AML-193 (cell line): ENCODE results near the gene KLK15.

ENCODE experiments used
- DNase-seq, 2 experiments: peaks; one replicate each; lab custom pipeline; 2025; lab: John Stamatoyannopoulos, UW

Gene KLK15, protein sequence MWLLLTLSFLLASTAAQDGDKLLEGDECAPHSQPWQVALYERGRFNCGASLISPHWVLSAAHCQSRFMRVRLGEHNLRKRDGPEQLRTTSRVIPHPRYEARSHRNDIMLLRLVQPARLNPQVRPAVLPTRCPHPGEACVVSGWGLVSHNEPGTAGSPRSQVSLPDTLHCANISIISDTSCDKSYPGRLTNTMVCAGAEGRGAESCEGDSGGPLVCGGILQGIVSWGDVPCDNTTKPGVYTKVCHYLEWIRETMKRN

DNA sequence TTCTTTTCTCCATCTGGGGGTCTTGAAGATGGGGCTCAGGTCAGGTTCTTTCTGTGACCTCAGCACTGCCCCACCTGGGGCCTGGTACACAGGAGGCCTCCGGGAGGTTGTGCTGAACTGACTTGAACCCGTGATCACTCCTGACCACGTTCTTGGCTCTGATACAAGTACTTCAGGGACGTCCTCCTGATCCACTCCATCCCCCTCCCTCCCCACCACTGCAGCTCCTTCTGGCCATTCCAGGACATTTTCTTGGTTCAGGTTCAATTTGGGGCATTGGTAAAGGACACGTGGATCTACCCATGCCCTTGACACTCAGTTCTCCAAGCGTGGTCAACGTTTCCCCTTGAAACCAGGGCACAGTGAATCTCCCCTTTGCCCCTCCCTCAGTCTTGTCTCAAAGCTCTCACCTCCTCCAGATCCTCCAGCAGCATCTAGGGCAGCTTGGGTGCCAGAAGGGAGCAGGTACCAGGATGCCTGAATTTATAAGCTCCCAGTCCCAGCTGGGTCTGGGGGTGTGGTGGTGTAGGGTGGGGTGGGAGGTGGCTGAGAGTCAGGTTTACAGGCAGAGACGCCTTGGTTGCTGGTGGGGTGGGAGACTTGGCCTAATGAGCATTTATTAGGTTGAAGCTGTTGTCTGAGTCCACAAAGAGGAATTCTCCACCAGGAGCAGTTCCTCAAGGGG is at the start of gene KLK15:
TSS of gene KLK15 (minus strand) at position 458 of the 685 bp plus-strand sequence. CDS start 2,082 bp downstream, outside the sequence.
- DNase-seq: no peak

DNA sequence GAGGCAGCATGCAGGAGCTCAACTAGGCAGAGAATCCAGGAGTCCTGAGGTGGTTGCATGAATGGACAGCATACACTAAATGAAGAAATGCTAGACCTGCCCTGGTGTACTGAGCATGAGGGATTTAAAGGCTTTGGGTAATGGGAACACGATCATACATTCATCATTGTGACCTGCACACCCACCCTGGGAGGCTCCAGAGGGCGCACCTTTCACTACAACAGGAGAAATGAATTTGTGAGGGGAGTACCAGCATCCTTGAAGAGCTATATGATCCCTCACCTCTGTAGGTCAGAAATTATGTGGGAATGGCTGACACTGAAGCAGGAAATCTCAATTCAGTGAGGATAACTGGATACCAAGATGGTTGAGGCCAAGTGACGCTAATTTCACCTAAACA is 48.8 kb upstream of the KLK15 start:
- DNase-seq: no peak

DNA sequence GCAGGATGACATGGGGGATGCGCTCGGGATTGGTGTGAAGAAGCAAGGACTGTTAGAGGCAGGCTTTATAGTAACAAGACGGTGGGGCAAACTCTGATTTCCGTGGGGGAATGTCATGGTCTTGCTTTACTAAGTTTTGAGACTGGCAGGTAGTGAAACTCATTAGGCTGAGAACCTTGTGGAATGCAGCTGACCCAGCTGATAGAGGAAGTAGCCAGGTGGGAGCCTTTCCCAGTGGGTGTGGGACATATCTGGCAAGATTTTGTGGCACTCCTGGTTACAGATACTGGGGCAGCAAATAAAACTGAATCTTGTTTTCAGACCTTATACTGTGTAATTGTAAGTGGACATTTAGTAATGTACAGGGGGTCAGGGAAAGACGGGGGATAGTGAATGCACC is 46.9 kb upstream of the KLK15 start:
- DNase-seq: no peak

DNA sequence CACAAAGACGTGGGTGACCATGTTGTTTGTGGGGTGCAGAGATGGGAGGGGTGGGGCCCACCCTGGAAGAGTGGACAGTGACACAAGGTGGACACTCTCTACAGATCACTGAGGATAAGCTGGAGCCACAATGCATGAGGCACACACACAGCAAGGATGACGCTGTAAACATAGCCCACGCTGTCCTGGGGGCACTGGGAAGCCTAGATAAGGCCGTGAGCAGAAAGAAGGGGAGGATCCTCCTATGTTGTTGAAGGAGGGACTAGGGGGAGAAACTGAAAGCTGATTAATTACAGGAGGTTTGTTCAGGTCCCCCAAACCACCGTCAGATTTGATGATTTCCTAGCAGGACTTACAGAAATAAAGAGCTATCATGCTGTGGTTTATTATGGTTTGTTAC is 45.5 kb upstream of the KLK15 start:
- no peak for DNase-seq

DNA sequence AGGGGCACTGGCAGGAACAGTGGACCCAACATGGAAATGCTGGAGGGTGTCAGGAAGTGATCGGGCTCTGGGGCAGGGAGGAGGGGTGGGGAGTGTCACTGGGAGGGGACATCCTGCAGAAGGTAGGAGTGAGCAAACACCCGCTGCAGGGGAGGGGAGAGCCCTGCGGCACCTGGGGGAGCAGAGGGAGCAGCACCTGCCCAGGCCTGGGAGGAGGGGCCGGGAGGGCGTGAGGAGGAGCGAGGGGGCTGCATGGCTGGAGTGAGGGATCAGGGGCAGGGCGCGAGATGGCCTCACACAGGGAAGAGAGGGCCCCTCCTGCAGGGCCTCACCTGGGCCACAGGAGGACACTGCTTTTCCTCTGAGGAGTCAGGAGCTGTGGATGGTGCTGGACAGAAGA is 44.0 kb upstream of the KLK15 start:
- no peak for DNase-seq

DNA sequence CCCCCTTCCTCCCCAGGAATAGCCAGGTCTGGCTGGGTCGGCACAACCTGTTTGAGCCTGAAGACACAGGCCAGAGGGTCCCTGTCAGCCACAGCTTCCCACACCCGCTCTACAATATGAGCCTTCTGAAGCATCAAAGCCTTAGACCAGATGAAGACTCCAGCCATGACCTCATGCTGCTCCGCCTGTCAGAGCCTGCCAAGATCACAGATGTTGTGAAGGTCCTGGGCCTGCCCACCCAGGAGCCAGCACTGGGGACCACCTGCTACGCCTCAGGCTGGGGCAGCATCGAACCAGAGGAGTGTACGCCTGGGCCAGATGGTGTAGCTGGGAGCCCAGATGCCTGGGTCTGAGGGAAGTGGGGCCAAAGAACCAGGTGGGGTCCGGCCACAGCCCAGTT is 43.1 kb upstream of the KLK15 start:
- no peak for DNase-seq

DNA sequence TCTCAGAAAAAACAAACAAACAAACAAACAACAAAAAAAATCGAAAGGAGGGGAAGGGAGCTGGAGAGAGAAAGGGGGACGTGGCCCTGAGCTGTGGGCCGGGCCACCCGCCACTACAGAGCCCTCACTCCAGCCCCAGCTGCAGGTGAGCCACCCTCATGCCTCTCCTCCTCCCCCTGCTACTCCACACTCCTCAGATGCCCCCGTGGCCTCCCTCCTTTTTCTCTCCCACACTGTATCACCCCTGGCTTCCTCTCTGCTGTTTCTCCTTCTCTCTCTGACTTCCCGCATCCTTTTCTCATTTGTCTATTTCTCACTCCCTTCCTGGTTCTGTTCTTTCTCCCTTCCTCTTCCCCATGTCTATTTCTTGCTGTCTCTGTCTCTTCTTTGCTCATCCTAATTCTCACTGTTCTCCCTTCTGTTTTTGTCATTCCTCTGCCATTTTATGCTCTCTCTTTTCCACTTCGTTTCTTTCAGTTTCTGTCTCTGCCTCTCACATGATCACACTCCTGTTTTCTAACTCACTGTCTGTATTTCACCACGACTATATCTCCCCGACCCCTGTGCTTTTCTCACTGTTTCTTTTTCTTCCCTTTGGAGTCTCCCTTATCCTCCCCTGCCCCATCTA is 42.5 kb upstream of the KLK15 start:
- no peak for DNase-seq

DNA sequence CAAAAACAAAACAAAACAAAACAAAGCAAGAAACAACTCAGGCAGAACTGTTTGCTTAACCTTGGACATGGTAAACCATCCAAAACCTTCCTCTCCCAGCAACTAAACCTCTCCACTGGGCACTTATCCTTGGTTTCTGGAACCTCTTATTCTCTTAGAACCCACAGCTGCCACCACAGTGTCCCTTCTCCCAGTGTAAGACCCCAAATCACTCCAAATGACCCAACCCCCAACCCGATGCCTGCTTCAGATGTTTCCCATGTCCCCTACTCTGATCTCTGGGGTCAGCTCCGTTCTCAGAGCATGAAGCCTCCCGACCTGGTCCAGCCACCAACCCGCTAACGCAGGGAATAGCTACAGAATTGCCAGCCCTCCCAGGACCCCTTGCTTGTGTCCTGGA is 40.8 kb upstream of the KLK15 start:
- no peak for DNase-seq

DNA sequence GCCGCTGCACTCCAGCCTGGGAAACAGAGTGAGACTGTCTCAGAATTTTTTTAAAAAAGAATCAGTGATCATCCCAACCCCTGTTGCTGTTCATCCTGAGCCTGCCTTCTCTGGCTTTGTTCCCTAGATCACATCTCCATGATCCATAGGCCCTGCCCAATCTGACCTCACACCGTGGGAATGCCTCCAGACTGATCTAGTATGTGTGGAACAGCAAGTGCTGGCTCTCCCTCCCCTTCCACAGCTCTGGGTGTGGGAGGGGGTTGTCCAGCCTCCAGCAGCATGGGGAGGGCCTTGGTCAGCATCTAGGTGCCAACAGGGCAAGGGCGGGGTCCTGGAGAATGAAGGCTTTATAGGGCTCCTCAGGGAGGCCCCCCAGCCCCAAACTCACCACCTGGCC is 39.7 kb upstream of the KLK15 start, which contains the start of gene KLK2:
TSS of gene KLK2 (plus strand) at position 384 of the 400 bp plus-strand sequence. CDS start 35 bp downstream, outside the sequence.
- no peak for DNase-seq

DNA sequence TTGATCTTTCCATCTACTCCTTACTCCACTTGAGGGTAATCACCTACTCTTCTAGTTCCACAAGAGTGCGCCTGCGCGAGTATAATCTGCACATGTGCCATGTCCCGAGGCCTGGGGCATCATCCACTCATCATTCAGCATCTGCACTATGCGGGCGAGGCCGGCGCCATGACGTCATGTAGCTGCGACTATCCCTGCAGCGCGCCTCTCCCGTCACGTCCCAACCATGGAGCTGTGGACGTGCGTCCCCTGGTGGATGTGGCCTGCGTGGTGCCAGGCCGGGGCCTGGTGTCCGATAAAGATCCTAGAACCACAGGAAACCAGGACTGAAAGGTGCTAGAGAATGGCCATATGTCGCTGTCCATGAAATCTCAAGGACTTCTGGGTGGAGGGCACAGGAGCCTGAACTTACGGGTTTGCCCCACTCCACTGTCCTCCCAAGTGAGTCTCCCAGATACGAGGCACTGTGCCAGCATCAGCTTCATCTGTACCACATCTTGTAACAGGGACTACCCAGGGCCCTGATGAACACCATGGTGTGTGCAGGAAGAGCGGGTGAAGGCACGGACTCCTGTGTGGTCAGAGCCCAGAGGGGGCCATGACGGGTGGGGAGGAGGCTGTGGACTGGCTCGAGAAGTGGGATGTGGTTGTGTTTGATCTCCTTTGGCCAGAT is 37.2 kb upstream of the KLK15 start:
- no peak for DNase-seq

DNA sequence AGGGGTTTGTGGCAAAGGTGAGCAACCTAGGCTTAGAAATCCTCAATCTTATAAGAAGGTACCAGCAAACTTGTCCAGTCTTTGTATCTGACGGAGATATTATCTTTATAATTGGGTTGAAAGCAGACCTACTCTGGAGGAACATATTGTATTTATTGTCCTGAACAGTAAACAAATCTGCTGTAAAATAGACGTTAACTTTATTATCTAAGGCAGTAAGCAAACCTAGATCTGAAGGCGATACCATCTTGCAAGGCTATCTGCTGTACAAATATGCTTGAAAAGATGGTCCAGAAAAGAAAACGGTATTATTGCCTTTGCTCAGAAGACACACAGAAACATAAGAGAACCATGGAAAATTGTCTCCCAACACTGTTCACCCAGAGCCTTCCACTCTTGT is 36.1 kb upstream of the KLK15 start:
- no peak for DNase-seq

DNA sequence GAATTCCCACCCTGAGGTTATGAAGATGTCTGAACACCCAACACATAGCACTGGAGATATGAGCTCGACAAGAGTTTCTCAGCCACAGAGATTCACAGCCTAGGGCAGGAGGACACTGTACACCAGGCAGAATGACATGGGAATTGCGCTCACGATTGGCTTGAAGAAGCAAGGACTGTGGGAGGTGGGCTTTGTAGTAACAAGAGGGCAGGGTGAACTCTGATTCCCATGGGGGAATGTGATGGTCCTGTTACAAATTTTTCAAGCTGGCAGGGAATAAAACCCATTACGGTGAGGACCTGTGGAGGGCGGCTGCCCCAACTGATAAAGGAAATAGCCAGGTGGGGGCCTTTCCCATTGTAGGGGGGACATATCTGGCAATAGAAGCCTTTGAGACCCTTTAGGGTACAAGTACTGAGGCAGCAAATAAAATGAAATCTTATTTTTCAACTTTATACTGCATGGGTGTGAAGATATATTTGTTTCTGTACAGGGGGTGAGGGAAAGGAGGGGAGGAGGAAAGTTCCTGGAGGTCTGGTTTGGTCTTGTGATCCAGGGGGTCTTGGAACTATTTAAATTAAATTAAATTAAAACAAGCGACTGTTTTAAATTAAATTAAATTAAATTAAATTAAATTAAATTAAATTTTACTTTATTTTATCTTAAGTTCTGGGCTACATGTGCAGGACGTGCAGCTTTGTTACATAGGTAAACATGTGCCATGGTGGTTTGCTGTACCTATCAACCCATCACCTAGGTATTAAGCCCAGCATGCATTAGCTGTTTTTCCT is 28.3 kb upstream of the KLK15 start:
- no peak for DNase-seq

DNA sequence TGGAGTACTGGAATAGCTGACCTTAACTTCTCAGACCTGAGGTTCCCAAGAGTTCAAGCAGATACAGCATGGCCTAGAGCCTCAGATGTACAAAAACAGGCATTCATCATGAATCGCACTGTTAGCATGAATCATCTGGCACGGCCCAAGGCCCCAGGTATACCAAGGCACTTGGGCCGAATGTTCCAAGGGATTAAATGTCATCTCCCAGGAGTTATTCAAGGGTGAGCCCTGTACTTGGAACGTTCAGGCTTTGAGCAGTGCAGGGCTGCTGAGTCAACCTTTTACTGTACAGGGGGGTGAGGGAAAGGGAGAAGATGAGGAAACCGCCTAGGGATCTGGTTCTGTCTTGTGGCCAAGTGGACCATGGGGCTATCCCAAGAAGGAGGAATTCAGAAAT is 27.6 kb upstream of the KLK15 start:
- no peak for DNase-seq

DNA sequence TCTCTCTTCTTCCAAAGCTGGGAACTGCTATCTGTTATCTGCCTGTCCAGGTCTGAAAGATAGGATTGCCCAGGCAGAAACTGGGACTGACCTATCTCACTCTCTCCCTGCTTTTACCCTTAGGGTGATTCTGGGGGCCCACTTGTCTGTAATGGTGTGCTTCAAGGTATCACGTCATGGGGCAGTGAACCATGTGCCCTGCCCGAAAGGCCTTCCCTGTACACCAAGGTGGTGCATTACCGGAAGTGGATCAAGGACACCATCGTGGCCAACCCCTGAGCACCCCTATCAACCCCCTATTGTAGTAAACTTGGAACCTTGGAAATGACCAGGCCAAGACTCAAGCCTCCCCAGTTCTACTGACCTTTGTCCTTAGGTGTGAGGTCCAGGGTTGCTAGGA is 26.5 kb upstream of the KLK15 start:
- no peak for DNase-seq

DNA sequence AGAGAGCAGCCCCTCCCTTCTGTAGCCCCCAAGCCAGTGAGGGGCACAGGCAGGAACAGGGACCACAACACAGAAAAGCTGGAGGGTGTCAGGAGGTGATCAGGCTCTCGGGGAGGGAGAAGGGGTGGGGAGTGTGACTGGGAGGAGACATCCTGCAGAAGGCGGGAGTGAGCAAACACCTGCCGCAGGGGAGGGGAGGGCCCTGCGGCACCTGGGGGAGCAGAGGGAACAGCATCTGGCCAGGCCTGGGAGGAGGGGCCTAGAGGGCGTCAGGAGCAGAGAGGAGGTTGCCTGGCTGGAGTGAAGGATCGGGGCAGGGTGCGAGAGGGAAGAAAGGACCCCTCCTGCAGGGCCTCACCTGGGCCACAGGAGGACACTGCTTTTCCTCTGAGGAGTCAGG is 25.5 kb upstream of the KLK15 start:
- DNase-seq: no peak

DNA sequence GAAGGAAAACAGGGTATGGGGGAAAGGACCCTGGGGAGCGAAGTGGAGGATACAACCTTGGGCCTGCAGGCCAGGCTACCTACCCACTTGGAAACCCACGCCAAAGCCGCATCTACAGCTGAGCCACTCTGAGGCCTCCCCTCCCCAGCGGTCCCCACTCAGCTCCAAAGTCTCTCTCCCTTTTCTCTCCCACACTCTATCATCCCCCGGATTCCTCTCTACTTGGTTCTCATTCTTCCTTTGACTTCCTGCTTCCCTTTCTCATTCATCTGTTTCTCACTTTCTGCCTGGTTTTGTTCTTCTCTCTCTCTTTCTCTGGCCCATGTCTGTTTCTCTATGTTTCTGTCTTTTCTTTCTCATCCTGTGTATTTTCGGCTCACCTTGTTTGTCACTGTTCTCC is 24.0 kb upstream of the KLK15 start:
- DNase-seq: no peak

DNA sequence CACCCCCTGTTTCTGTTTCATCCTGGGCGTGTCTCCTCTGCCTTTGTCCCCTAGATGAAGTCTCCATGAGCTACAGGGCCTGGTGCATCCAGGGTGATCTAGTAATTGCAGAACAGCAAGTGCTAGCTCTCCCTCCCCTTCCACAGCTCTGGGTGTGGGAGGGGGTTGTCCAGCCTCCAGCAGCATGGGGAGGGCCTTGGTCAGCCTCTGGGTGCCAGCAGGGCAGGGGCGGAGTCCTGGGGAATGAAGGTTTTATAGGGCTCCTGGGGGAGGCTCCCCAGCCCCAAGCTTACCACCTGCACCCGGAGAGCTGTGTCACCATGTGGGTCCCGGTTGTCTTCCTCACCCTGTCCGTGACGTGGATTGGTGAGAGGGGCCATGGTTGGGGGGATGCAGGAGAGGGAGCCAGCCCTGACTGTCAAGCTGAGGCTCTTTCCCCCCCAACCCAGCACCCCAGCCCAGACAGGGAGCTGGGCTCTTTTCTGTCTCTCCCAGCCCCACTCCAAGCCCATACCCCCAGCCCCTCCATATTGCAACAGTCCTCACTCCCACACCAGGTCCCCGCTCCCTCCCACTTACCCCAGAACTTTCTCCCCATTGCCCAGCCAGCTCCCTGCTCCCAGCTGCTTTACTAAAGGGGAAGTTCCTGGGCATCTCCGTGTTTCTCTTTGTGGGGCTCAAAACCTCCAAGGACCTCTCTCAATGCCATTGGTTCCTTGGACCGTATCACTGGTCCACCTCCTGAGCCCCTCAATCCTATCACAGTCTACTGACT is 21.4 kb upstream of the KLK15 start, which contains the start of gene KLK3:
TSS of gene KLK3 (plus strand) at position 280 of the 775 bp plus-strand sequence. CDS start at position 321, 41 bp downstream.
- no peak for DNase-seq

DNA sequence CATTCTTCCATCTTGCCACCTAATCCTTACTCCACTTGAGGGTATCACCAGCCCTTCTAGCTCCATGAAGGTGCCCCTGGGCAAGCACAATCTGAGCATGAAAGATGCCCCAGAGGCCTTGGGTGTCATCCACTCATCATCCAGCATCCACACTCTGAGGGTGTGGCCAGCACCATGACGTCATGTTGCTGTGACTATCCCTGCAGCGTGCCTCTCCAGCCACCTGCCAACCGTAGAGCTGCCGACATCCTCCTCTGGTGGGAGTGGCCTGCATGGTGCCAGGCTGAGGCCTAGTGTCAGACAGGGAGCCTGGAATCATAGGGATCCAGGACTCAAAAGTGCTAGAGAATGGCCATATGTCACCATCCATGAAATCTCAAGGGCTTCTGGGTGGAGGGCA is 18.2 kb upstream of the KLK15 start:
- no peak for DNase-seq

DNA sequence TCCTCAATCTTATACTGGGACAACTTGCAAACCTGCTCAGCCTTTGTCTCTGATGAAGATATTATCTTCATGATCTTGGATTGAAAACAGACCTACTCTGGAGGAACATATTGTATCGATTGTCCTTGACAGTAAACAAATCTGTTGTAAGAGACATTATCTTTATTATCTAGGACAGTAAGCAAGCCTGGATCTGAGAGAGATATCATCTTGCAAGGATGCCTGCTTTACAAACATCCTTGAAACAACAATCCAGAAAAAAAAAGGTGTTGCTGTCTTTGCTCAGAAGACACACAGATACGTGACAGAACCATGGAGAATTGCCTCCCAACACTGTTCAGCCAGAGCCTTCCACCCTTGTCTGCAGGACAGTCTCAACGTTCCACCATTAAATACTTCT is 17.4 kb upstream of the KLK15 start:
- DNase-seq: no peak

DNA sequence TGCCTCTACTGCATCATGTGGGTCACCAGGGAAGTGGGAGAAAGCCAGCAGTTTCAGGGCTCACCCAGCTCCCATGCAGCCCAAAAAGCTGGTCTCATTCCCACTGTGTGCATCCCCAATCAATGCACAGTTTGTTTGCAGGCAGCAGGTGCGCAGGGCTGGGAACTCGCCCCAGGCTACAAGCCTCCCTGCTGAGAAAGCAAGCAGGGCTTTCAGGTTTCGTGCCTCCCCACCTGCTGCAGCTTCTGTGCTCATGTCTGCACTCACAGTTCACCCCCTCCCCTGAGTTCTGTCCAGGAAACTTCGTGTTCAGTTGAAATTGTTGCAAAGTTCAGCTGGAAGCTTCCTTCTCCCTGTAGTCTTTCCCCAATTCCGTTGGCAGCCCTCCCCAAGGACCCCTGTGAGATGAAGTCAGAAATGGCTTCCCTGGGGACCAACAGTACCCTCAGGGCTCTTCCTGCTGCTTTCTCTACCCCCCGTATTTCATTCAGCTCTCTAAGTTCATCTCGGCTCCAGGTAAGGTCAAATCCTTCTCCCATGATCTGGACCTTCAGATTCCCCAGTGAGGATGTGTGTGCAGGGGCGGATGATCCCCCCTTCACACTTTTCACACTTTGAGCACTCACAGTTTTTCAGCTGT is 11.0 kb upstream of the KLK15 start:
- DNase-seq: no peak
